Right lobe of liver (tissue), 6 donors: Measurements from ENCODE around the gene ABLIM2. TPM values are rescaled to one million over a fixed set of nuclear protein-coding genes. Genes with fewer than 3 reads are reported as not detected.
A peak's percentile ranks its signal among the peaks of the same experiment; 100 is the strongest.

ENCODE experiments used
- ATAC-seq, 4 donors: fragments of 200-7000 bp; cut with Tn5 transposase; one replicate each; pipeline ENCODE4 v1.9.1; 2020; ENCODE audit warnings: mild to moderate bottlenecking in 4 of 4, moderate library complexity in 4 of 4
- DNase-seq, 3 donors: peaks; one replicate each; pipeline ENCODE4 v3.0.0-alpha.2; 2020
- H3K27ac ChIP-seq, 3 donors: fragments of 200-600 bp; one replicate each; pipeline ENCODE4 v1.8.0; 2022
- H3K27me3 ChIP-seq, 2 donors: fragments of 200-600 bp; one replicate each; pipeline ENCODE4 v1.8.0; 2022
- H3K36me3 ChIP-seq, 4 donors: fragments of 200-600 bp; sonication (generic) in 1 of 4; one replicate each; pipeline versions ENCODE4 v1.5.1 to v1.8.0; 2017 to 2022; ENCODE audit warnings: control low read depth in 1 of 4
- H3K4me1 ChIP-seq, 4 donors: fragments of 200-600 bp; sonication (generic) in 1 of 4; one replicate each; pipeline versions ENCODE4 v1.5.1 to v1.8.0; 2017 to 2022; ENCODE audit warnings: control low read depth in 1 of 4
- H3K4me3 ChIP-seq, 3 donors: fragments of 200-600 bp; one replicate each; pipeline ENCODE4 v1.8.0; 2022
- H3K9me3 ChIP-seq, 4 donors: fragments of 200-600 bp; sonication (generic) in 1 of 4; one replicate each; pipeline versions ENCODE4 v1.5.1 to v1.8.0; 2017 to 2022; ENCODE audit warnings: control low read depth in 1 of 4
- POLR2A ChIP-seq: fragments of 450-650 bp; IDR thresholded peaks from one replicate; pipeline ENCODE4 v1.6.1; 2017; ENCODE audit warnings: antibody characterized with exemption, mild to moderate bottlenecking
- WGBS: methylation state at CpG from one replicate; pipeline ENCODE4 v1.1.6; 2018; ENCODE audit warnings: low coverage, low lambda C conversion rate; ENCODE audit not compliant: insufficient coverage; ENCODE audit errors: missing lambda C conversion rate; 5-methylcytosine and 5-hydroxymethylcytosine counted together
- intact Hi-C, 2 donors: fragments of 100-400 bp; cut with DNase I; formaldehyde crosslinking; loops; one replicate each; pipeline versions ENCODE4 v1.11.2 to v1.14.1; 2022
- total RNA-seq, 6 experiments: library from RNA; depleted of rRNA in 2 of 6; stranded (reverse); fragments of >200 nt in 2 of 6; fragmentation: NEBNext Ultra II Directional in 3 of 6; extraction: Animal tissue kit (Norgen Biotek cat#: 25700) in 3 of 6; gene quantifications; one replicate each; pipeline versions ENCODE4 v1.1.0 to v1.2.4, GENCODE V29; 2016 to 2023
- TF ChIP-seq, protein P1 (sequence below), 4 donors: fragments of 200-600 bp in 3 of 4; fragments of 450-650 bp in 1 of 4; IDR thresholded peaks; one replicate each; pipeline versions ENCODE4 v1.5.1 to v1.8.0; 2016 to 2022; ENCODE audit warnings: antibody characterized with exemption in 4 of 4, mild to moderate bottlenecking in 2 of 4
- donor health status: DM: no; HTN: yes; CAD: no.
- donor health status: DM: no; HTN: no; CAD: no.
- donor health status: DM: no; HTN: no; CAD: no.
- donor health status: DM: no; HTN: yes; CAD: no.
- donor health status: DM: no; HTN: yes; CAD: no.

The ABLIM2 gene
- total RNA-seq, 6 experiments from 2014 or later = 0.93 to 3.5 (median 2.3) TPM

- 75% methylated on average over 2 of the region's 10 CpGs for WGBS
- Histone ChIP-seq H3K4me1 (peaks cover 0 to 15% (median 0%) of the 10 kb centered on the region in 4 donors), H3K9me3 (no peaks in the 10 kb centered on the region), H3K36me3 (no peaks in the 10 kb centered on the region), H3K27me3 (no peaks in the 10 kb centered on the region), H3K4me3 (no peak overlapping the region), H3K27ac (no peak overlapping the region)
- ATAC-seq = no peak
- intact Hi-C loops = loop anchor here in 1 of 2 donors (10.0 kb wide), 1 partner anchor 226 kb away; no protein-coding TSS in a partner anchor
- TF ChIP-seq POLR2A = no peak
- TF ChIP-seq, protein P1, sequence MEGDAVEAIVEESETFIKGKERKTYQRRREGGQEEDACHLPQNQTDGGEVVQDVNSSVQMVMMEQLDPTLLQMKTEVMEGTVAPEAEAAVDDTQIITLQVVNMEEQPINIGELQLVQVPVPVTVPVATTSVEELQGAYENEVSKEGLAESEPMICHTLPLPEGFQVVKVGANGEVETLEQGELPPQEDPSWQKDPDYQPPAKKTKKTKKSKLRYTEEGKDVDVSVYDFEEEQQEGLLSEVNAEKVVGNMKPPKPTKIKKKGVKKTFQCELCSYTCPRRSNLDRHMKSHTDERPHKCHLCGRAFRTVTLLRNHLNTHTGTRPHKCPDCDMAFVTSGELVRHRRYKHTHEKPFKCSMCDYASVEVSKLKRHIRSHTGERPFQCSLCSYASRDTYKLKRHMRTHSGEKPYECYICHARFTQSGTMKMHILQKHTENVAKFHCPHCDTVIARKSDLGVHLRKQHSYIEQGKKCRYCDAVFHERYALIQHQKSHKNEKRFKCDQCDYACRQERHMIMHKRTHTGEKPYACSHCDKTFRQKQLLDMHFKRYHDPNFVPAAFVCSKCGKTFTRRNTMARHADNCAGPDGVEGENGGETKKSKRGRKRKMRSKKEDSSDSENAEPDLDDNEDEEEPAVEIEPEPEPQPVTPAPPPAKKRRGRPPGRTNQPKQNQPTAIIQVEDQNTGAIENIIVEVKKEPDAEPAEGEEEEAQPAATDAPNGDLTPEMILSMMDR (IDR thresholded peaks at IDR 0.05) = no peak
- no peak for DNase-seq
Observed at GRCh38 chr4:8179074-8179473, 20.5 kb upstream of the ABLIM2 start.

DNA sequence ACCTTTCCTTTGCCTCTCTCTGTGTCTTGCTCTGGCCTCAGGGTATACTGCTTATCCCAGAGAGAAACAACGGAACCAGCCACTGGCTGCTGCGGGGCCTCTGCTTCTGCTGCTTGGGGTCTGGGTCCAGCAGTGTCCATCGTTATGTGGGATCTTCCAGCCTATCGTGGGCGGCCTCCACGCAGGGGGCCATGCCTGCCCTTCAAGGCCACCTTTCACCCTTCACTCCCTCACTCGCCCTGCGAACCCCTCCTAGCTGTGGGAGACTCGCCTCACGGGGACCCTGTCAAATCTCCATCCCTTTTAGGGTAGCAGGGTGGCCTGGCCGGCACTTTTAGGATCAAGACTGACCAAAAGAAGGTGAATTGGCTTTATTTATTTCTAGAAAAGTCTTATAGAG, 19.3 kb upstream of the ABLIM2 start:
- Histone ChIP-seq H3K36me3 (no peaks in the 10 kb centered on the region), H3K27ac (no peak overlapping the region), H3K9me3 (no peaks in the 10 kb centered on the region), H3K4me3 (no peak overlapping the region), H3K27me3 (no peaks in the 10 kb centered on the region), H3K4me1 (peaks cover 0 to 13% (median 0%) of the 10 kb centered on the region in 4 donors)
- no peak for TF ChIP-seq POLR2A
- TF ChIP-seq, protein P1 (IDR thresholded peaks at IDR 0.05) = no peak
- DNase-seq = no peak
- no peak for ATAC-seq
- intact Hi-C loops = loop anchor here in 1 of 2 donors (10.0 kb wide), 1 partner anchor 227 kb away; no protein-coding TSS in a partner anchor
- WGBS = 85% methylated on average over 11 of the region's 11 CpGs

- no peak for DNase-seq
- ATAC-seq = no peak
- WGBS = 60% methylated on average over 4 of the region's 6 CpGs
- Histone ChIP-seq H3K27ac (no peak overlapping the region), H3K4me3 (no peak overlapping the region), H3K27me3 (no peaks in the 10 kb centered on the region), H3K9me3 (no peaks in the 10 kb centered on the region), H3K36me3 (no peaks in the 10 kb centered on the region), H3K4me1 (peaks cover 0 to 10% (median 0%) of the 10 kb centered on the region in 4 donors)
- TF ChIP-seq POLR2A = no peak
- TF ChIP-seq, protein P1 (IDR thresholded peaks at IDR 0.05) = no peak
- intact Hi-C loops = loop anchor here in 1 of 2 donors (10.0 kb wide), 1 partner anchor 227 kb away; no protein-coding TSS in a partner anchor
Observed at GRCh38 chr4:8177552-8177951, 18.9 kb upstream of the ABLIM2 start.

DNA sequence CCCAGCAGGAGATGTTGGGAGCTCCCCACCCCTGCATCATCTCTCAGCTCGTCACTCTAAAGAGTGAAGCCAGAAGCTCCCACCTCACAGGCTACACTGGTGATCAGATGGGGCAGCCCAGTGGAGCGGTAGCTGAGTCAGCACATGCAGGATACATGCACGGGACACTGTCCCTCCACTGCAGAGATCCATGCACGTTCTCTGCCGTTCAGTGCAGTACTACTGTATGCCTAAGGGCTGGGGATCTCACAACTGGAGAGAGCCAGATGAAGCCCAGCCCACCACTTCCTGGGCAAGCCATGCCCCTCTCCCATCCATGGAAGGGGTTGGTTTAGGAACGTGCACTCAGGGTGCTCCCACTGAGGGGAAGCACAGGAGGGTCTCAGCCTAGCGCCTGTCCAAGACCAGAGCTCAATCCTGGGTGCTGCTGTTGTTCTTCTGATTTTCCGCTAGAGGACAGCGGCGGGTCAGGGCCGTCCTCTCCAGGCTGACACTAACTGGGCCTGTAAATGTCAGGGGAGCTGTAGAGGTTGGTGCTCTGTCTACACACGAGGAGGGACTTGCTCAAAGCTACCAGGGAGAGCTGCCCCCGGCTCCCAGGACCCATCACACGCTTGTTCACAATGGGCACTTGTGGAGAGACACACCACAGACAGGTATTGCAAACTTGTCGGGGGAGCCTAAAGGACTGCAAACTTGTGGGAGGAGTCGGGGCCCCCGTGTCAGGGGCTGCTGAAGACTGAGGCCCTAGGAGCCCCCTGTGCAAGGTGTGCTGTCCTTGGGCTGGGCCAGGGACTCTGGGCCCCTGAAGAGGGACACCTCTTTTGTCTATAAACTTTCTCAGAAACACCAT, 18.2 kb upstream of the ABLIM2 start:
- H3K9me3 ChIP-seq = no peaks in the 10 kb centered on the region
- intact Hi-C loops = loop anchor here in 1 of 2 donors (10.0 kb wide), 1 partner anchor 228 kb away; no protein-coding TSS in a partner anchor
- ATAC-seq (peak; percentile 84 to 92 (median 89)), DNase-seq (peak in 2 of 3 donors; percentile 14 to 66)
- no peaks in the 10 kb centered on the region for H3K36me3 ChIP-seq
- H3K4me1 ChIP-seq = peaks cover 0 to 4% (median 0%) of the 10 kb centered on the region in 4 donors
- 19% methylated on average over 12 of the region's 17 CpGs for WGBS
- H3K27me3 ChIP-seq = no peaks in the 10 kb centered on the region
- TF ChIP-seq, protein P1 (IDR thresholded peaks at IDR 0.05) = peak; percentile 78 to 92 (median 84)
- TF ChIP-seq POLR2A = no peak
- H3K27ac ChIP-seq = no peak overlapping the region
- no peak overlapping the region for H3K4me3 ChIP-seq
